Stimulated activated CD8-positive, alpha-beta memory T cell treated with anti-CD3 and anti-CD28 coated beads, Interleukin-7, amount 100 ng/mL, for 4 hours (primary cell): Measurements from ENCODE around the gene TAF9.
"Not testable (repeated sequence)": the region's sequence is repeated elsewhere in the genome, so short reads cannot be mapped to it uniquely, and the experiment has no call there.

Source experiments
- DNase-seq, 2 donors: peaks; one replicate each; pipeline ENCODE4 v3.0.0-alpha.2; 2020; ENCODE audit warnings: low read depth in 2 of 2

TAF9 gene, protein sequence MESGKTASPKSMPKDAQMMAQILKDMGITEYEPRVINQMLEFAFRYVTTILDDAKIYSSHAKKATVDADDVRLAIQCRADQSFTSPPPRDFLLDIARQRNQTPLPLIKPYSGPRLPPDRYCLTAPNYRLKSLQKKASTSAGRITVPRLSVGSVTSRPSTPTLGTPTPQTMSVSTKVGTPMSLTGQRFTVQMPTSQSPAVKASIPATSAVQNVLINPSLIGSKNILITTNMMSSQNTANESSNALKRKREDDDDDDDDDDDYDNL

DNA sequence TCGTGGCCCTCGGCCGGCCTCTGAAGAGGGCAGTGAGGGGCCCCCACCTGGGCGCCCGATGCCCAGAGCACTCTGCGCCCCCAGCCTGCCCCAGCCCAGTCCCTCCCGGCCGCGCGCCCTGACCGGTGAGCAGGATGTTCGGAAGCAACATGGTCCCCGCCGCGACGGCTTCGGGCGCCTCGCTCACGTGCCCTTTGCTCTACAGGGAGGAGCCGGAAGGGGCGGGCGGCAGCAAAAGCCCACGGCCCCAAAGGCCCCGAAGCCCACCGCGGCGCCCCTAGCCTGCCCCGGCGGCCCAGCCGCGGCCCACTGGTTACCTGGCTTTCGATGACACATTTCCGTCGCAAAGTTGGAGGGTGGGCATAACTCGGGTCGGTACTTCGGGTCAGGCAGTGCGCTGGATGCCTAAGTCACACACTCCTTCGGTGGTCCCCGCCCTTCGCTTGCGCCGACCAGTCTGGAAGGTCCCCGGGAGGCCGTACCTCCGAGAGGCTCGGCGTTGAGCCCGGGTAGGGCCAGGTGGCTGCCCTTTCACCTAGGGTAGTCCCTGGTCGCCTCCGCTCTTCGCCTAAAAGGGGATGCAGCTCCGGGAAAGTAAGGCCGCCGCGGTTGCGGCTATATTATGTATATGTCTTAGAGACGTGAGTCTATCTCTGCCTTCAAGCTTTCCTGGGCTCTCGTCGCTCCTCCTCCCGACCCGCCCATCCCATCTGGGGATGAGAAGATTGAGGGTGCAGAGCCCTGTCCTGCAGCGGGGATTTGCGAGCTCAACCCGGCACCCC is at the start of gene TAF9, which contains the start of the genes AK6 and RAD17:
Gene TAF9 (minus strand): TSS at position 181 of the 782 bp plus-strand sequence. CDS start 3,783 bp downstream, outside the sequence.
Gene AK6 (minus strand): TSS at position 181 of the 782 bp plus-strand sequence. CDS start 30 bp downstream, at position 151.
Gene RAD17 (plus strand): TSS at position 479 of the 782 bp plus-strand sequence. CDS start 2,391 bp downstream, outside the sequence.
- DNase-seq, result peak; percentile 85 to 86

DNA sequence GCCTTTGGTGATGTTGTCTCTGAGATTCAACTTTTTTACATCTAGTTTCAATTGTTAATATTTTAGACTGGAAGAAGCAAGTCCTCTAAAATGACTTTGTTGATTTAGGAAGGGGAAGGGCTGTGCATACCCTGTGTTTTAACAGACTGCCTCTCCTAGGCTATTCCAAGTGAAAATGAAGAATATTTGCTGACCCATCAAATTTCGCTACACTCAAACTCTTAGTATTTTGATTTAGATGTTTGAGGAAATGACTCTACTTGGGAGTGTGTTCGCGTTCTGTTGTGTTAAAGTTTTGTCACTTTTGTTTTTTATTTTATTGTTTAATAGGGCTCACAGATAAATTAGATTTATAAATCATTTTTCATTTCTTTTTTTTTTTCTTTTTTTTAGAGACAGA is 49.2 kb upstream of the TAF9 start:
- no peak for DNase-seq

DNA sequence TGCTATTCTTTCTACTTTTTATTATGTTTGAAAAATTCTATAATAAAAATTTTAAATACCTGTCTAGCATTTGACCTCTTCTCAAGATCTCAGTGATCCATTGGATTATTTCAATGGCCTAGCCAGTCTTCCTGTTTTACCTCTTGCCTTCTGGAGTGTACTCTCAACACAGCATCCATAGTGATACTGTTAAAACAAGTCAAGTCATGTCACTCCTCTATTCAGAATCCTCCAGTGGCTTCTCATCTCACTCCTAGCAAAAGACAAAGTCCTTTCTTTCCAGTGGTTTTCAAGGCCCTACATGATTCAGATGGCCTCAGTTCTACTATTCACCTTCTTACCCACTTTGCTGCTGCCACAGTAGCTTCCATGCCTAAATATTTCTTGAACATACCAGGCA is 47.4 kb upstream of the TAF9 start:
- no peak for DNase-seq

DNA sequence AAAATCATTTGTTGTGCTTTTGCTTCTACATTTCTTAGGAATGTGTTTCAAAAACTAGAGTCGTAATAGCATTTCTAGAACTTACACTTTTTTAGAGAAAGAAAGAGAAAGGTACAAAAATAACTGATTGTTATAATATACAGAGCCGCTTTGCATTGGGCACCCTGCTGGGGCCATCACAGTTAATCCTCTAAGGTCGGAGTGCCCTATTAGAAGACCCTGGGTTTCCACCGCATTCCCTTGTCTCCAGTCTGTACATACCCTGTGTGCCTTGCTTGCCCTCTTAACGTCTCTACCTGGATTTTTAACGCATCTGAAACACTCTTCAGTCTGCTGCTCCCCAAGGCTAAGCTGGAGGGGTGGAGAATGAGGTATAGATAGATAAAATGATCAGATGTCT is 46.9 kb upstream of the TAF9 start:
- DNase-seq, result no peak

DNA sequence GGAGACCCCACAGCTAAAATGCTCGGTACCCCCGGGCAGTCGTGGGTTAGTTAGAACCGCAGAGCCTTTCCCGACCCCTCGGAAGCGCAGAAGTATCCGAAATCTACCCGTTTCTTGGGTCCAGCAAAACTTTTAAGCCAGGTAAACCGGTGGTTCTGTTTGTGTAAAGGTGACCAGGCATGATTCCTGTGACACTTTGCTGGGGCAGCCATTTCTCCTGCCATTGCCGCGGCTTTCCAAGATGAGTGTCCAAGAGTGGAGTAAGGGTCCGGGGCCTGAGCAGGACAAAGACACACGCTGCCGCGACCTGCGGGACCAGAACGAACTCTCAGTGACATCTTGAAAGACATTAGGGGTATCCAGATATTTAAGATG is 46.3 kb upstream of the TAF9 start:
- no peak for DNase-seq

DNA sequence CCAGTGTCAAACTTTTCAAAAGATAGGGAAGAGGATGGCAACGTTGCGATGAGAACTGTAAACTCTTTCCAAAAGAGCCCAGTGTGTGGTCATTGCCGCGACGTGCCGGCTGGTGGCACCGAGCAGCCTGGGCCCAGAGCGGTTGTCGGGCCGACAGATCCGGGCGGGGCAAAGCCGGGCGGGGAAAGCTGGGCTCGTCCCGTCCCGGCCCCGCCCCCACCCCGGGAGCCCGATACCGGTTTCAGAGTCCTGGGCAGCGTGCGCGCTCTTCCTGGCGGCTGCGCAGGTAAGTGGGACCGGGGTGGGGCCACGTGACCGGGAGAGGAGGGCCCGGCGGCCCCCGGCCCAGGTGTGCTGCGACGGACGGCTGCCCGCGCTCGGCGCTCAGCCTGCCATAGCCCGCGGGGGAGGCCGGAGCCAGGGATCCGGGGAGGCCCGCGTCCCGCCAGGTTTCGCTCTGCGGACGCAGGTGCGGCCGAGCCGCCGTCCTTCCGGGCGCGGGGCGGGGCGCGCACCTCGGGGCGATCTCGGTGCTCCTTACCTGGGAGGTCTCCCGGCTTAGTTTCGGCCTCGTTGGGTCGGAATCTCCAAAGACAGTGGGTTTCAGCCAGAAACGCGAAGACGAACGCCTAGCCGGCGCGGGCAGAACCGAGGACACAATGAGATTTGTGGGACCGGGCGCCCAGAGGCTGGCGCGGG is 45.7 kb upstream of the TAF9 start, which contains the start of gene MARVELD2:
Gene MARVELD2 (plus strand): TSS at position 232 of the 699 bp plus-strand sequence. CDS start 4,270 bp downstream, outside the sequence.
- peak in 1 of 2 donors; percentile 20 for DNase-seq

DNA sequence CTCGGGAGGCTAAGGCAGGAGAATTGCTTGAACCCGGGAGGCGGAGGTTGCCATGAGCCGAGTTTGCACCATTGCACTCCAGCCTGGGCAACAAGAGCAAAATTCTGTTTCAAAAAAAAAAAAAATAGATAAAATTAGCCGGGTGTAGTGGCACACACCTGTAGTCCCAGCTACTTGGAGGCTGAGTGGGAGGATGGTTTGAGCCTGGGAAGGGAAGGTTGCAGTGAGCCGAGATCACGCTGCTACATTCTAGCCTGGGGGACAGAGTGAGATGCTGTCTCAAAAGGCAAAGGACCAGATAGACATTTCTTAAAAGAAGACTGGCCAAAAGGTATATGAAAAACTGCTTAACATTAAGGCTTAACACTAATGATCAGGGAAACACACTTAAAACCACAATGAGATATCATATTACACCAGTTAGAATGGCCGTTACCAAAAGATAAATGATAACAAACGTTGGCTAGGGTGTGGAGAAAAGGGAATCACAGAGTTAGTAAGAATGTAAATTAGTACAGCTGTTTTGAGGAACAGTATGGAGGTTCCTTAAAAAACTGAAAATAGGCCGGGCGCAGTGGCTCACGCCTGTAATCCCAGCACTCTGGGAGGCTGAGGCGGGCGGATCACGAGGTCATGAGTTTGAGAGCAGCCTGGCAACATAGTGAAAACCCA is 35.5 kb upstream of the TAF9 start:
- DNase-seq, result no peak

DNA sequence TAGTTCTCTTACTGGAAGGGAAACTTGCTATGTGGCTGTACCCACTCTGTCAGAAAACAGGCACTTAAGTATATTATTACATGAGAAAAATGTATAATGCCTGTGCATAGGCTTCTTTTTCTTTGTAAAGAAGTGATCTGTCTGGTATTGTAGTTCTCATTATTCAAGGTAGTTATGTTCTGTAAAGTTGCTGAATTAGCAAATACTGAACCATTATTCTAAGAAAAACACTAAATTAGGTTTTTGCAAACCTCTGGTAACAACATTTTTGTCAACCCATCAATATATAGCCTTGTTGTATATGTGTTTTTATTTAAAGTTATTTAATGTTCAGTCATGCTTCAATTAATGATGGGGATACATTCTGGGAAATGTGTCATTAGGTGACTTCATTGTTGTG is 9.1 kb upstream of the TAF9 start:
- no peak for DNase-seq

DNA sequence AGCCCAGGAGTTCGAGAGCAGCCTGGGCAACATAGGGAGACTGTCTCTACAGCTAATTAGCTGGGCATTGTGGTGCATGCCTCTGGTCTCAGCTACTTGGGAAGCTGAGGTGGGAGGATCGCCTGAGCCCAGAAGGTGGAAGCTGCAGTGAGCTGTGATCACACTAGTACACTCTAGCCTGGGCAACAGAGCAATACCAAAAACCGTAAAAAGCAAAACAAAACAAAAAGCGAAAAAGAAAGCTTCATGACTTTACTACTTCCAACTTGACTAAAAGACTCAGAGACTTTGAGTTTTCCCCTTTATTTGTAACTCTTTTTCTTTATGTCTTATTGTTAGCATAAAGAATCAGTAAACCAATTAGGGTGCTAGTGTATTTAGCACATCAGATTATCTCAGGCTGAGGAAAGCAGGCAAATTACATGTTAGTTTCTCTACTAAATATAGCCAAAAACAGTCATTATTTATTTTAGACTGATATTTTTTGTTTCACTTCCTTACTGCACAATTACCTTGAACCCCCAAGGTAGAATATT is 5.7 kb upstream of the TAF9 start:
- DNase-seq, result no peak

DNA sequence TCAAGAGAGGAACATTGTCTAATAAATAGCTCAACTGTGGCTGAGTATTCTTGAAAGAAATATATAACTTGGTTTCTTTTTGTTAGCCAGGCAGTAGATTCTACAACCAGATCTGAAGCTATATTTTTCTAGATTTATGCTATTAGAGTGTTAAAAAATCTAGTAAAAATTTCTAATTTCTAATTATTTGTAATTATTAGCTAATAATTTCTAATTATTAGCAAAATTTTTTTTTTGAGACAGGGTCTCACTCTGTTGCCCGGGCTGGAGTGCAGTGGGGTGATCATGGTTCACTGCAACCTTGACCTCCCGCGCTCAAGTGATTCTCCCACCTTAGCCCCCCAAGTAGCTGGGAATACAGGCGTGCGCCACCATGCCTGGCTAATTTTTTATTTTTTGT is 3.1 kb upstream of the TAF9 start:
- DNase-seq, result no peak

DNA sequence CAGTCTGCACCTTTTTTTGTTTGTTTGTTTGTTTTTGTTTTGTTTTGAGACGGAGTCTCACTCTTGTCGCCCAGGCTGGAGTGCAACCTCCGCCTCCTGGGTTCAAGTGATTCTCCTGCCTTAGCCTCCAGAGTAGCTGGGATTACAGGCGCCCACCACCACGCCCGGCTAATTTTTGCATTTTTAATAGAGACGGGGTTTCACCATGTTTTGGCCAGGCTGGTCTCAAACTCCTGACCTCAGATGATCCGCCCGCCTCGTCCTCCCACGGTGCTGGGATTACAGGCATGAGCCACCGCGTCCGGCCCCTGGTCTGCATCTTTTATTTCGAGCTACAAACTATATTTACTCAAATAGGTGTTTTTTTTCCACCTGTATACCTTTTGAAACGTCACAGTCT is 1.0 kb upstream of the TAF9 start:
- not testable (repeated sequence) for DNase-seq

DNA sequence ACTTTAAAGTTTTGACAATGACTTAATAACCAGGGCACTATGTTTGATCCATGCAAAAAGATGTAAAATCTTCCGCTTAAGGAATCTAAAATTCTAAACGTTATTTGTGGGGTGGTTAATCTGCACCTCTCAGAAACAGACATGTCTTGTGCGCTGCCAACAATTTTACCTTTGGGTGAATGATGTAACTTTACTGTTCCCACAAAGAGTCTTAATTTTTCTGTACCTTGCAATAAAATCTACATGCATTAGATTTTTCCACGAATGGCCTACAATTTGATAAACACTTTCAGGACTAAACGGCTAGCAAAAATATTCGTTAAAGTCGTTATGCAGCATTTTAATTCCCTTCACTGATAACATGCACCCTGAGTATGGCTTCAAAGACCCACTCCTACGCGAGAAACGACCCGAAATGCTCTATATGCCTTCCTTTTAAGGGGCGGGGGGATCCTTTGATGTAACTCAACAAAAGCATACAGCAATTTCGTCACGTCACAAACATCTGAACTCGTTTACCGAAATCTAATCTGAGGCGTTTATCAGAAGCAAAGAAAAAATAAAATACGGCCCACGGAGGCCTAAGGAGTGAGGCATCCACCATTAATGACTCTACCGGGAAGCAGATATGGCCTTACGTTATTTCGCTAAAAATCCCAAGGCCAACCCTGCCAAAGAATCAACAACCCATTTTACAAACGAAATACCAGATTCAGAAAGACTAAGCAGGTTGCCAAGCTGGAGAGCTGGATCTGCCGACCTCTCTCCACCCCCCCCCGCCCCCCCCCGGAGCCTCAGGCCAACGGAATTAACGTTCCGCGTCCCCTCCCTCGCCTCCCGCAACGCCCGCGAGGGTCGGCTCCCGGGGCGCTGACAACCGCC is 621 bp downstream of the TAF9 start:
- peak in 1 of 2 donors; percentile 11 for DNase-seq

DNA sequence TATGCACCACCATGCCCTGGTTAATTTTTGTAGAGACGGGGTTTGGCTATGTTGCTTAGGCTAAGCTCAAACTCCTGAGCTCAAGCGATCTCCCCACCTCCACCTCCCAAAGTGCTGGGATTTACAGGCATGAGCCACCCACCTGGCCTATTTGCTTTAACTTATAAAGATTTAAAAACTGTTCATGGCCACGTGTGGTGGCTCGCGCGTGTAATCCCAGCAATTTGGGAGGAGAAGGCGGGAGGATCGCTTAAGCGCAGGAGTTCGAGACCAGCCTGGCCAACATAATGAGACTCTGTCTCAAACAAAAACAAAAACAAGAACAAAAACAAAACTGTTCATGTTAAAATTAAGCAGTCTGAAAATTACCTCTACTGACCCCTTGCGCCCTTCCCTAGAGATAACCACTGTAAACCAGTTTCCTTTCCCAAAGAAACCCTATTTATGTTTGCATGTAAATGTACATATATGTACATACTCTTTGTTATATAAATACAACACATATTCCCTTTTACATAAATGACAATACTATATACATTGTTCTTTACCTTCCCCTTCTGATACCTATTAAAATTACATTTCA is 1.5 kb downstream of the TAF9 start:
- DNase-seq, result no peak

DNA sequence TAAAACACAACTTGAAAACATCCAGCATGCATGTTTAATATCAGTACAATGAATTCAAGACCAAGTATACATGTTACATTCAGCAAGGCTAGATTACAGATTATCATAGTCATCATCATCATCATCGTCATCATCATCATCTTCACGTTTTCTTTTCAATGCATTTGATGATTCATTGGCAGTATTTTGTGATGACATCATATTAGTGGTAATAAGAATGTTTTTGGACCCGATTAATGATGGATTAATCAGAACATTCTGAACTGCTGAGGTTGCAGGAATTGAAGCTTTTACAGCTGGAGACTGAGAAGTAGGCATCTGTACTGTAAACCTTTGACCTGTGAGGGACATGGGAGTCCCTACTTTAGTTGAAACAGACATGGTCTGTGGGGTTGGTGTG is 4.5 kb downstream of the TAF9 start:
- no peak for DNase-seq

DNA sequence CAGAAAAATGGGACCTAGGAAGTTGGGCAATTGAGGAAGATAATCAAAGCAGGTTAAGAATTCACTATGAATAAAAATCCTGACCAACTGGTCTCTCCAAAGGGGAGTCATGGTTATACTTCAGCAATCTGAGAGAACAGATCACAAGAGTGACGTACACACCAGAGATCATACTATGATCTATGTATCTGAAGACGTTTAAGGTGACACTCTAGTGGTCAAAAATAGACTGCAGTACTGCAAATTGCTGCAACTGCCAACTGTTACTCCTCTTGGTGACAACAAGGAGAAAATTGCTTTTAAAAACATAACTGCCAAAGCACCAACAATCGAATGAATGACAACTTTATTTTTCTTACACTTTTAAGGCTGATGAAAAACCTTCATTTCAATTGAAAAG is 4.9 kb downstream of the TAF9 start:
- DNase-seq, result no peak

DNA sequence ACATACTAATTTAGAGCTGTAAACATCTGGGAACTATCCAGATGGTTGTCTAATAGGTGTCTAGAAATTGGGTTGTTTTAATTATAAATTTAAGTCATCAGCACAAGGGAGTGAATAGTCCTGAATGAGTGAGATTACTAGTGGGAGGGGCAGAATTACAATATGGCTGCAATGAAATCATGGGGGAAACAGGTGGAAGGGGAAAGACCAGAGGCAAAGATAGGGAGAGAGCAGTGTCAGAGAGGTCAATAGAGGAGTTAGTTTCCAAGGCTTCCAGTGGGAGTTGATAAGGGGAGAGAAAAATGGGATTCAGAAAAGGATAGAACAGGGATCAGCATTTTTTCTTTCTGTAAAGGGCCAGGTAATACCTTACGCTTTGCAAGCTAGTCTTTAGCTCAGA is 8.9 kb downstream of the TAF9 start:
- no peak for DNase-seq

DNA sequence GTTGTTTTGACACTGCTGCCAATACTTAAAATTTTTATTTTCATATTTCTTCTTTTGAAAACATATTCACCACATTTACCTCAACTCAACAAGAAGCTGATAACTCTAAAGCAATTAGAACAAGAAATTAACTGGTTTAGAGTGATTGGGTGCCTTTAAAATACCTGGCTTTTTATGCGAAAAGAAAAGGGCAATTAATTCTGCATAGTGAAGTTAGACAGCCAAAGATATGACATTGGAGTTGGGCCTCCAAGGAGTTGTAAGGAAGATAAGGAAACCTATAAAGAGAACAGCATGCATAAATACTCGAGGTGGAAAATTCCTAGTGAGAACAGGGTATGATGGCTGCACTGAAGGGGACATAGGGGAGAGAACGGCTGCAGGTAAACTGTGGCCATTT is 9.6 kb downstream of the TAF9 start:
- no peak for DNase-seq

DNA sequence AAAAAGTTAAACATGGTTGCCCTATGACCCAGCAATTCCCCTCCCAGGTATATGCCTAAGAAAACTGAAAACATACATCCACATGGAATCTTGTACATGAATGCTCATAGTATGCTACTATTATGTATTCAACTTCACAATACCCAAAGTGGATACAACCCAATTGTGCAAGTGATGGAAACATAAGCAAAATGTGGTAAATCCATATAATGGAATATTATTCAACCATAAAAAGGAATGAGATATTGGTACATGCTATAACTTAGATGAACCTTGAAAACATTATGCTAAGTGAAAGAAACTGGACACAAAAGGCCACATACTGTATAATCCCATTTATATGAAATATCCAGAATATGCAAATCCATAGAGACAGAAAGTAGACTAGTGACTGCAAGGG is 18.7 kb downstream of the TAF9 start:
- no peak for DNase-seq

DNA sequence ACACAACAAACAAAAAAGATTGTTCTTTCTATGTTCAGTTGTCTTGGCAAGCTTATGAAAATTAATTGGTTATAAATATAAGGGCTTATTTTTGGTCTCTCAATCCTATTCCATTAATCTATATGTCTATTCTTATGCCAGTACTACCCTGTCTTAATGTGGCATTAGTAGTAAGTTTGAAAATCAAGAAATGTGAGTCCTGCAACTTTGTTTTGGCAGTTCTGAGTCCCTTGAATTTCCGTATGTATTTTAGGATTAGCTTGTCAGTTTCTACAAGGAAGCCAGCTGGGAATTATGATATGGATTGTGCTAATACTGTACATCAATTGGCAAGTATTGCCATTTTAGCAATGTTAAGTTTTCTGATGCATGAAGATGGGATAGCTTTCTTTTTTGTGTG is 26.2 kb downstream of the TAF9 start:
- no peak for DNase-seq

DNA sequence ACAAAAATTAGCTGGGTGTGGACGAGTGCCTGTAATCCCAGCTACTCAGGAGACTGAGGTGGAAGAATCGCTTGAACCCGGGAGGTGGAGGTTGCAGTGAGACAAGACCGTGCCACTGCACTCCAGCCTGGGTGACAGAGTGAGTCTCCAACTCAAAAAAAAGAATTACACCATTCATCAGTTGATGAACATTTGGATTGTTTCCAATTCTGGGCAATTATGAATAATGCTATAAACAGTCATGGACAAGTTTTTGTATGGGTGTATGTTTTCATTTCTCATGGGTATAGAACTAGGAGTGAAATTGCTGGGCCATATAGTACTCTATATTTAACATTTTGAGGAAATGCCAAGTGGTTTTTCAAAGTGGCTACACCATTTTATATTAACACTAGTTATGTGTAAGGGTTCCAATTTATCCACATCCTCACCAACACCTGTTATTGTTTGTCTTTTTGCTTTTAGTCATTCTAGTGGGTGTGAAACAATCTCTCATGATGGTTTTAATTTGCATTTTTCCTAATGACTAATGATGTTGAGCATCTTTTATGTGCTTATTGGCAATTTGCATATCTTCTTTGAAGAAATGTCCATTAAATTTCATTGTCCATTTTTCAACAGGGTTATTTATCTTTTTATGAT is 27.7 kb downstream of the TAF9 start:
- DNase-seq, result no peak
